ENCODE data around the gene VPS4B. TPM values are rescaled to one million over a fixed set of nuclear protein-coding genes. Genes with fewer than 3 reads are reported as not detected.

The VPS4B gene
- total and polyA plus RNA-seq, 2 donors (not counting 1 experiment from before 2014, with no cell fraction given) = 14.5 to 93.9 TPM

GRCh38 chr18:63378919-63379638 lies 43.2 kb downstream of the VPS4B start:
- WGBS (ENCODE audit: insufficient coverage) = no CpG with 5 or more reads among the region's 4 CpGs
- Mint-ChIP-seq H3K9me3 (ENCODE audit: insufficient read depth) (no peaks in the 10 kb centered on the region), H3K4me3 (no peak overlapping the region), H3K27ac (no peak overlapping the region), H3K27me3 (no peaks in the 10 kb centered on the region), H3K4me1 (peaks cover 8% of the 10 kb centered on the region)
- no peak overlapping the region for H3K27ac ChIP-seq (ENCODE audit: low read length in 2 of 2)
- TF ChIP-seq EZH2 (IDR thresholded peaks at IDR 0.05; ENCODE audit: borderline replicate concordance, insufficient read depth, low read depth, low read length, poor library complexity, severe bottlenecking) = no peak
- TF ChIP-seq, protein P1, sequence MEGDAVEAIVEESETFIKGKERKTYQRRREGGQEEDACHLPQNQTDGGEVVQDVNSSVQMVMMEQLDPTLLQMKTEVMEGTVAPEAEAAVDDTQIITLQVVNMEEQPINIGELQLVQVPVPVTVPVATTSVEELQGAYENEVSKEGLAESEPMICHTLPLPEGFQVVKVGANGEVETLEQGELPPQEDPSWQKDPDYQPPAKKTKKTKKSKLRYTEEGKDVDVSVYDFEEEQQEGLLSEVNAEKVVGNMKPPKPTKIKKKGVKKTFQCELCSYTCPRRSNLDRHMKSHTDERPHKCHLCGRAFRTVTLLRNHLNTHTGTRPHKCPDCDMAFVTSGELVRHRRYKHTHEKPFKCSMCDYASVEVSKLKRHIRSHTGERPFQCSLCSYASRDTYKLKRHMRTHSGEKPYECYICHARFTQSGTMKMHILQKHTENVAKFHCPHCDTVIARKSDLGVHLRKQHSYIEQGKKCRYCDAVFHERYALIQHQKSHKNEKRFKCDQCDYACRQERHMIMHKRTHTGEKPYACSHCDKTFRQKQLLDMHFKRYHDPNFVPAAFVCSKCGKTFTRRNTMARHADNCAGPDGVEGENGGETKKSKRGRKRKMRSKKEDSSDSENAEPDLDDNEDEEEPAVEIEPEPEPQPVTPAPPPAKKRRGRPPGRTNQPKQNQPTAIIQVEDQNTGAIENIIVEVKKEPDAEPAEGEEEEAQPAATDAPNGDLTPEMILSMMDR (IDR thresholded peaks at IDR 0.05) = no peak
- H2AFZ ChIP-seq (ENCODE audit: insufficient read depth, low read depth, low read length, poor library complexity, severe bottlenecking) = no peak overlapping the region
- CTCF ChIA-PET = no interaction called here
- no peaks in the 10 kb centered on the region for H3K27me3 ChIP-seq (replicated peaks in 1 of 4; ENCODE audit: control extremely low read depth in 1 of 4, control insufficient read depth in 3 of 4, insufficient read depth in 4 of 4, low read length in 3 of 4)
- H3K9ac ChIP-seq (ENCODE audit: low read length) = no peak overlapping the region
- H3K4me1 ChIP-seq (ENCODE audit: control insufficient read depth in 2 of 2, insufficient read depth in 2 of 2, low read length in 2 of 2) = no peaks in the 10 kb centered on the region
- DNase-seq = no peak
- no peak overlapping the region for H3K4me3 ChIP-seq (ENCODE audit: control extremely low read depth in 1 of 5, extremely low read depth in 1 of 5, insufficient read depth in 1 of 5, low read depth in 2 of 5, low read length in 4 of 5)
- POLR2A ChIA-PET = no interaction called here
- H3K36me3 ChIP-seq (replicated peaks in 1 of 2; ENCODE audit: control extremely low read depth in 1 of 2, control insufficient read depth in 1 of 2, extremely low read depth in 1 of 2, insufficient read depth in 2 of 2, low read length in 1 of 2) = no peaks in the 10 kb centered on the region
- H3K4me2 ChIP-seq (replicated peaks; ENCODE audit: low read depth, low read length, poor library complexity, severe bottlenecking) = peak overlapping the region; percentile 17
- H4K20me1 ChIP-seq (ENCODE audit: control insufficient read depth, insufficient read depth, low read length, poor library complexity, severe bottlenecking) = no peaks in the 10 kb centered on the region
- intact Hi-C loops (cut with micrococcal nuclease) = no loop called here
- peaks cover 0 to 8% (median 2%) of the 10 kb centered on the region in 3 donors for H3K9me3 ChIP-seq (ENCODE audit: control extremely low read depth in 1 of 3, control insufficient read depth in 2 of 3, insufficient read depth in 1 of 3, low read length in 2 of 3)
- no peaks in the 10 kb centered on the region for H3K79me2 ChIP-seq (ENCODE audit: control insufficient read depth, insufficient read depth, low read length)
- no peak for ATAC-seq (ENCODE audit: low read depth)

DNA sequence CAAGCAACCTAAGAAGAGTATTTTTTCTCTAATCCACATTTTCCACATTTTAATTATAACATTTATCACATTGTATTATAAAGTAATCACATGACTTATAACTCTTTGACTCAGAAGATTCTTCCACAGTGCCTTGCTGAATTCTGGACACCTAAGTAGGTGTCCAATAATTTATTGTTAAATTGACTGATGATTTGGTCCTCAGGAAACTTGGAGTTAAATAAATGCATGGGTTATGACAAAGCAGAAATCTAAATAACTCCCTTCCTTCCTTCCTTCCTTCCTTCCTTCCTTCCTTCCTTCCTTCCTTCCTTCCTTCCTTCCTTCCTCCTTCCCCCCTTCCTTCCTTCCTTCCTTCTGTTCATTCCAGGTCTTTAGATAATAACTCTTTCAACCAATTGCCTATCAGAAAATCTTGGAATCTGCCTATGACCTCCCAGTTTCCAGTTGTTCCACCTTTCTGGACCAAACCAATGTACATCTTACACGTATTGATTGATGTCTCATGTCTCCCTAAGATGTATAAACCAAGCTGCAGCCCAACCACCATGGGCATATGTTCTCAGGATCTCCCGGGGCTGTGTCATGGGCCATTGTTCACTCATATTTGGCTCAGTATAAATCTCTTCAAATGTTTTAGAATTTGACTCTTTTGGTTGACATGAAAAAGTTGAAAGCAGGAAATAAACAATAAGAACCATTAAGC lies 44.8 kb downstream of the VPS4B start:
- CTCF ChIA-PET = interaction anchor here (0.7 kb wide), 1 partner anchor 53 kb away, joined by 3 read pairs; no protein-coding TSS in a partner anchor
- intact Hi-C loops (cut with micrococcal nuclease) = no loop called here

More for the DNA sequence above, 44.8 kb downstream of the VPS4B start:
- no peaks in the 10 kb centered on the region for H3K79me2 ChIP-seq (ENCODE audit: control insufficient read depth, insufficient read depth, low read length)
- no peak overlapping the region for H3K9ac ChIP-seq (ENCODE audit: low read length)
- DNase-seq = no peak
- no peak for TF ChIP-seq EZH2 (IDR thresholded peaks at IDR 0.05; ENCODE audit: borderline replicate concordance, insufficient read depth, low read depth, low read length, poor library complexity, severe bottlenecking)
- TF ChIP-seq, protein P1 (IDR thresholded peaks at IDR 0.05) = no peak
- peaks cover 8% of the 10 kb centered on the region for H3K4me1 Mint-ChIP-seq
- no peaks in the 10 kb centered on the region for H3K27me3 Mint-ChIP-seq
- WGBS (ENCODE audit: insufficient coverage) = no CpG with 5 or more reads among the region's 2 CpGs
- no peak overlapping the region for H3K4me3 ChIP-seq (ENCODE audit: control extremely low read depth in 1 of 5, extremely low read depth in 1 of 5, insufficient read depth in 1 of 5, low read depth in 2 of 5, low read length in 4 of 5)
- peaks cover 0 to 4% (median 2%) of the 10 kb centered on the region in 3 donors for H3K9me3 ChIP-seq (ENCODE audit: control extremely low read depth in 1 of 3, control insufficient read depth in 2 of 3, insufficient read depth in 1 of 3, low read length in 2 of 3)
- no peak overlapping the region for H2AFZ ChIP-seq (ENCODE audit: insufficient read depth, low read depth, low read length, poor library complexity, severe bottlenecking)
- H3K27ac ChIP-seq (ENCODE audit: low read length in 2 of 2) = no peak overlapping the region
- no peak overlapping the region for H3K27ac Mint-ChIP-seq
- ATAC-seq (ENCODE audit: low read depth) = no peak
- no peaks in the 10 kb centered on the region for H4K20me1 ChIP-seq (ENCODE audit: control insufficient read depth, insufficient read depth, low read length, poor library complexity, severe bottlenecking)
- H3K36me3 ChIP-seq (replicated peaks in 1 of 2; ENCODE audit: control extremely low read depth in 1 of 2, control insufficient read depth in 1 of 2, extremely low read depth in 1 of 2, insufficient read depth in 2 of 2, low read length in 1 of 2) = no peaks in the 10 kb centered on the region
- no peak overlapping the region for H3K4me3 Mint-ChIP-seq
- H3K27me3 ChIP-seq (replicated peaks in 1 of 4; ENCODE audit: control extremely low read depth in 1 of 4, control insufficient read depth in 3 of 4, insufficient read depth in 4 of 4, low read length in 3 of 4) = no peaks in the 10 kb centered on the region
- H3K4me1 ChIP-seq (ENCODE audit: control insufficient read depth in 2 of 2, insufficient read depth in 2 of 2, low read length in 2 of 2) = no peaks in the 10 kb centered on the region
- H3K4me2 ChIP-seq (replicated peaks; ENCODE audit: low read depth, low read length, poor library complexity, severe bottlenecking) = no peak overlapping the region
- POLR2A ChIA-PET = no interaction called here
- no peaks in the 10 kb centered on the region for H3K9me3 Mint-ChIP-seq (ENCODE audit: insufficient read depth)
